OCI-LY7 (cell line): Measurements from ENCODE around the gene ARHGAP4. TPM values are rescaled to one million over a fixed set of nuclear protein-coding genes. Genes with fewer than 3 reads are reported as not detected.

Source experiments
- BruUV-seq: library from RNA; stranded (reverse); fragments of 400-500 nt; replicated peaks from 2 replicates; lab custom pipeline; 2021; lab: Mats Ljungman, UMichigan
- CTCF ChIA-PET: fragments of 300-600 bp; sonication (Branson Sonifier 250); formaldehyde crosslinking; loops from one replicate; lab custom pipeline; 2022; ENCODE audit warnings: antibody characterized with exemption; ENCODE audit not compliant: unreplicated experiment; lab: Charles Lee
- POLR2A ChIA-PET: fragments of 300-600 bp; sonication (Branson Sonifier 250); formaldehyde crosslinking; loops from one replicate; lab custom pipeline; 2022; ENCODE audit warnings: antibody characterized with exemption; lab: Charles Lee
- DNase-seq: peaks from one replicate; pipeline ENCODE4 v3.0.0-alpha.2; 2015; ENCODE audit warnings: low spot score
- H2AFZ ChIP-seq: fragments of 200-600 bp; sonication (generic), shearing (Covaris generic); 2 replicates; pipeline ENCODE4 v1.6.1; 2014; ENCODE audit warnings: mild to moderate bottlenecking, antibody characterized with exemption, low read length, moderate library complexity
- H3K27ac ChIP-seq: fragments of 200-600 bp; sonication (generic); 2 replicates; pipeline ENCODE4 v1.5.1; 2014; ENCODE audit warnings: mixed run types, low read depth, mild to moderate bottlenecking, moderate library complexity, low read length, inconsistent platforms; ENCODE audit not compliant: poor library complexity, severe bottlenecking
- H3K36me3 ChIP-seq: fragments of 200-600 bp; sonication (generic); 2 replicates; pipeline ENCODE4 v1.6.1; 2014; ENCODE audit warnings: mild to moderate bottlenecking, antibody characterized with exemption, low read length, moderate library complexity, mixed read lengths; ENCODE audit not compliant: insufficient read depth
- H3K4me1 ChIP-seq: fragments of 200-600 bp; sonication (generic); 2 replicates; pipeline ENCODE4 v1.5.1; 2014; ENCODE audit warnings: mild to moderate bottlenecking, low read length; ENCODE audit not compliant: insufficient read depth, poor library complexity, severe bottlenecking
- H3K4me2 ChIP-seq: fragments of 200-600 bp; sonication (generic); 2 replicates; pipeline ENCODE4 v1.6.1; 2014; ENCODE audit warnings: mild to moderate bottlenecking, low read length
- H3K4me3 ChIP-seq: fragments of 200-600 bp; sonication (generic); 2 replicates; pipeline ENCODE4 v1.5.1; 2014; ENCODE audit warnings: mild to moderate bottlenecking, low read depth, low read length; ENCODE audit not compliant: poor library complexity, severe bottlenecking
- H3K79me2 ChIP-seq: fragments of 200-600 bp; sonication (generic); 2 replicates; pipeline ENCODE4 v1.6.1; 2016; ENCODE audit warnings: low read depth, mild to moderate bottlenecking, low read length, moderate library complexity, mixed read lengths; ENCODE audit not compliant: insufficient read depth
- H3K9me2 ChIP-seq: fragments of 200-600 bp; sonication (generic); 2 replicates; pipeline ENCODE4 v1.6.1; 2016; ENCODE audit warnings: mild to moderate bottlenecking, low read length, mixed read lengths; ENCODE audit not compliant: insufficient read depth
- H3K9me3 ChIP-seq: fragments of 200-600 bp; sonication (generic); 2 replicates; pipeline ENCODE4 v1.6.1; 2014; ENCODE audit warnings: mild to moderate bottlenecking, mixed run types, low read length, mixed read lengths
- H4K20me1 ChIP-seq: fragments of 200-600 bp; sonication (generic); 2 replicates; pipeline ENCODE4 v1.6.1; 2014; ENCODE audit warnings: mild to moderate bottlenecking, antibody characterized with exemption, low read length, moderate library complexity, mixed read lengths; ENCODE audit not compliant: insufficient read depth
- CTCF ChIP-seq: fragments of 200-600 bp; sonication (generic); conservative IDR thresholded peaks from 2 replicates; pipeline ENCODE4 v1.5.1; 2014; ENCODE audit warnings: mild to moderate bottlenecking, antibody characterized with exemption, low read length, moderate library complexity, mixed read lengths
- EZH2phosphoT487 ChIP-seq: fragments of 200-600 bp; sonication (generic); IDR thresholded peaks from 2 replicates; pipeline ENCODE4 v1.6.1; 2018; ENCODE audit warnings: low read depth, borderline replicate concordance, mild to moderate bottlenecking, mixed run types, antibody characterized with exemption, low read length, moderate library complexity, mixed read lengths
- intact Hi-C: fragments of 100-400 bp; cut with micrococcal nuclease; formaldehyde crosslinking; loops from one replicate; pipeline ENCODE4 v1.10.0; 2022; ENCODE audit not compliant: unreplicated experiment
- total RNA-seq, 2 experiments: library from RNA; depleted of rRNA in 1 of 2; stranded (reverse); fragments of >200 nt in 1 of 2; shearing (Covaris generic) in 1 of 2; gene quantifications; 2 replicates each; pipeline ENCODE4 v1.2.3, GENCODE V29; 2014 to 2022

ARHGAP4 gene
- total RNA-seq, 2 experiments from 2014 or later: 126 to 128 TPM

DNA sequence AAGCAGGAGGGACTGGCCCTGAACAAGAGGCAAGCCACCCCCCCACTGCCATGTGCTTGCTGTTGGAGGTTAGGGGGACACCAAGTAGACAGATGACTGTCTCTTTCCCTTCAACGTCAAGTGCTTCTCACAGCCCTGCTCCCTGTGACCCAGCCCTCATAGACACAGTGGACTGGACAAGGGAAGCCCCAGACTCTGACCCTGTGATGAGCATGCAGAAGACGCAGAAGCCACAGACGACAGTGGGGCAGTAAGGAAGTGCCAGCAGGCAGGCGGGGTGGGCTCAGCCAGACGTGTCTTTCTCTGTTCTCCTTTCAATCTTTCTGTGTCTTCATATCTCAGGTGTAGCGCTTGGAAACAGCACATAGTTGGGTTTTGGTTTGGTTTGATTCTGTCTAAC lies 37.7 kb downstream of the ARHGAP4 start:
- CTCF ChIA-PET: no interaction called here
- H3K27ac ChIP-seq: no peak overlapping the region
- no TSS peak for BruUV-seq
- intact Hi-C loops: loop anchor here (10.0 kb wide), 1 partner anchor 64 kb away; no protein-coding TSS in a partner anchor
- H3K4me3 ChIP-seq: no peak overlapping the region
- H3K79me2 ChIP-seq: no peaks in the 10 kb centered on the region
- POLR2A ChIA-PET: interaction anchor here (0.7 kb wide), 1 partner anchor 36 kb away, joined by 6 read pairs; no protein-coding TSS in a partner anchor
- no peaks in the 10 kb centered on the region for H3K9me3 ChIP-seq
- no peaks in the 10 kb centered on the region for H4K20me1 ChIP-seq
- H2AFZ ChIP-seq: no peak overlapping the region
- H3K9me2 ChIP-seq: no peaks in the 10 kb centered on the region
- H3K36me3 ChIP-seq: no peaks in the 10 kb centered on the region
- no peak for TF ChIP-seq CTCF
- TF ChIP-seq EZH2phosphoT487: no peak
- no peak overlapping the region for H3K4me2 ChIP-seq
- DNase-seq: peak; percentile 25
- no peaks in the 10 kb centered on the region for H3K4me1 ChIP-seq

DNA sequence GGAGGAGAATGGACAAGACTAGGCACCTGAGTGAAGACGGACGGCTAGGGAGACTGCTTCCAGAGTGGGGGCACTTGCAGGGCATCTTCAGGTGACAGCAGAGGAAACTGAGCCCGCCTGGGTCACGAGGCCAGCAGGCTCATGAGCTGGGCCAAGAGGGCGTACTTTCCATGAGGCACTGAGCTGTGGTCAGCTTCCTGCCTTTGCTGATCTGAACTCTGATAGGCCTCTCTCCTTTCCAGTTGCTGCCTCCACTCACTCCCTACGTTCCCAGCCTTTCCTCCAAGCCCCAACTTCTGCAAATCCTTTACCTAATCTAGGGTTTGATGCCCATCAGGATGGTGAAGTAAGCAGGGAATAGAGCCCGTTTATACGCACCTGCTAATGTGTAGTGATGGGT lies 38.7 kb downstream of the ARHGAP4 start:
- Histone ChIP-seq H4K20me1 (no peaks in the 10 kb centered on the region), H3K4me2 (no peak overlapping the region), H3K36me3 (no peaks in the 10 kb centered on the region), H3K9me2 (no peaks in the 10 kb centered on the region), H3K27ac (no peak overlapping the region), H3K9me3 (no peaks in the 10 kb centered on the region), H3K79me2 (no peaks in the 10 kb centered on the region), H3K4me1 (no peaks in the 10 kb centered on the region), H3K4me3 (no peak overlapping the region), H2AFZ (no peak overlapping the region)
- no peak for DNase-seq
- TF ChIP-seq CTCF: no peak
- TF ChIP-seq EZH2phosphoT487: no peak
- ChIA-PET POLR2A (no interaction called here), CTCF (no interaction called here)
- intact Hi-C loops: loop anchor here (10.0 kb wide), 1 partner anchor 63 kb away; no protein-coding TSS in a partner anchor
- no TSS peak for BruUV-seq

DNA sequence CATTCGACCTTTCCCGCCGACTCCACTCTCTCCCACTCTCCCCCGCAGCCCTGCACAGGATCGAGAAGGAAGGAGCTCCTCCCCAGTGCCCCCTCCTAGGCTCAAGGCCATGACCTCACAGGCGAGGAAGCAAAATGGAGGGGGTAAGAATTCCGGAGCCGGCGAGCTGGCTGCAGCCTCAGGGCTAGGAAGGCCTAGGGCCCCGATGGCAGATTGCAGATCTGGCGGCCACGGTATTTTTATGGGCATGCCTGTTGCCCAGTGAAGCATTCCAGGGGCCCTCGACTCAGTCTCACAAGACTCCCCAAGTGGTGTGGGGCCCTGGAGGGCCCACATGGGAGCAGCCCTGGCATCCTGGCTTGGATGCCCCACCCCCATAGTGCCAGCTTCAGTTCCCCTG lies 39.1 kb downstream of the ARHGAP4 start:
- no peaks in the 10 kb centered on the region for H4K20me1 ChIP-seq
- no peaks in the 10 kb centered on the region for H3K9me2 ChIP-seq
- no TSS peak for BruUV-seq
- H3K36me3 ChIP-seq: no peaks in the 10 kb centered on the region
- no peak overlapping the region for H3K4me3 ChIP-seq
- intact Hi-C loops: loop anchor here (10.0 kb wide), 1 partner anchor 62 kb away; no protein-coding TSS in a partner anchor
- CTCF ChIA-PET: no interaction called here
- TF ChIP-seq CTCF (no peak), EZH2phosphoT487 (no peak)
- no peaks in the 10 kb centered on the region for H3K9me3 ChIP-seq
- no peak overlapping the region for H2AFZ ChIP-seq
- H3K27ac ChIP-seq: no peak overlapping the region
- H3K79me2 ChIP-seq: no peaks in the 10 kb centered on the region
- POLR2A ChIA-PET: no interaction called here
- H3K4me2 ChIP-seq: no peak overlapping the region
- DNase-seq: no peak
- no peaks in the 10 kb centered on the region for H3K4me1 ChIP-seq
